ENCODE results near the gene TCEA3. TPM values are rescaled to one million over a fixed set of nuclear protein-coding genes. Genes with fewer than 3 reads are reported as not detected.
A peak's percentile ranks its signal among the peaks of the same experiment; 100 is the strongest.

The TCEA3 gene
- total and polyA plus RNA-seq, 2 of the 4 experiments (the other 2 are of a cell fraction), result 3.0 to 6.3 TPM

- POLR2A ChIA-PET (ENCODE audit: unreplicated experiment), result no interaction called here
- no peak overlapping the region for H3K9ac ChIP-seq (ENCODE audit: low read depth, low read length)
- WGBS, 2 experiments (ENCODE audit: extremely low coverage in 2 of 2, insufficient read length in 1 of 2), result 74% methylated on average over 4 of the region's 8 CpGs; no CpG with 5 or more reads in 1 of the 2 experiments
- no peak overlapping the region for H3K18ac ChIP-seq (ENCODE audit: low read depth, low read length)
- H2BK15ac ChIP-seq (ENCODE audit: low read depth, low read length), result no peak overlapping the region
- H3K4me2 ChIP-seq (ENCODE audit: low read depth, low read length), result no peak overlapping the region
- intact Hi-C loops (cut with micrococcal nuclease), result no loop called here
- H2AK5ac ChIP-seq (ENCODE audit: low read depth, low read length), result no peak overlapping the region
- H3K14ac ChIP-seq (replicated peaks; ENCODE audit: low read depth, low read length), result 0 out of 2 replicates have a peak overlapping the region, but pooled peaks have one; percentile 14
- peaks cover 3% of the 10 kb centered on the region; the same call in 1 of the 2 replicates for H4K20me1 ChIP-seq (ENCODE audit: insufficient read depth, low read length)
- peak overlapping the region; percentile 48 for H2AK9ac ChIP-seq (replicated peaks; ENCODE audit: low read depth, low read length, poor library complexity)
- H3K9me3 ChIP-seq (ENCODE audit: control insufficient read depth, insufficient read depth, low read length), result no peaks in the 10 kb centered on the region
- DNase-seq (no peak), ATAC-seq (ENCODE audit: low read depth) (no peak)
- H3K23ac ChIP-seq (ENCODE audit: low read depth, low read length), result no peak overlapping the region
- no peak overlapping the region for H2BK120ac ChIP-seq (ENCODE audit: low read depth, low read length)
- H4K91ac ChIP-seq (ENCODE audit: insufficient read depth, low read depth, low read length), result no peak overlapping the region
- H3K36me3 ChIP-seq (ENCODE audit: control insufficient read depth, insufficient read depth, low read length), result peaks cover 2% of the 10 kb centered on the region; the same call in 1 of the 2 replicates
- H3K4me3 ChIP-seq (ENCODE audit: insufficient read depth, low read depth, low read length), result no peak overlapping the region
- CTCF ChIA-PET, result no interaction called here
- dilution Hi-C loops (cut with HindIII; ENCODE audit: low sequenced_read_pairs, unreplicated experiment), result no loop called here
- no peak overlapping the region for H4K8ac ChIP-seq (ENCODE audit: low read depth in 2 of 2, low read length in 2 of 2)
- in situ Hi-C loops (cut with MboI; ENCODE audit: low sequenced_read_pairs), result no loop called here
- no peak overlapping the region for H4K5ac ChIP-seq (ENCODE audit: low read depth, low read length)
- no peak overlapping the region for H2BK20ac ChIP-seq (ENCODE audit: low read depth, low read length)
- H3K79me1 ChIP-seq (ENCODE audit: low read depth in 1 of 2, low read length in 2 of 2), result peaks cover 0 to 7% of the 10 kb centered on the region in 2 experiments; a peak in 1 of 4 replicates
- no peak overlapping the region for H2BK5ac ChIP-seq (ENCODE audit: low read depth, low read length, poor library complexity, severe bottlenecking)
- BruUV-seq (replicated peaks), result no TSS peak
- no peak overlapping the region for H3K27ac ChIP-seq (ENCODE audit: insufficient read depth, low read length)
- 0 out of 2 replicates have a peak overlapping the region, but pooled peaks have one; percentile 23 for H3K4ac ChIP-seq (ENCODE audit: low read depth, low read length)
- peaks cover 18% of the 10 kb centered on the region for H3K9me1 ChIP-seq (ENCODE audit: insufficient read depth, low read length)
- no peak overlapping the region for H3K56ac ChIP-seq (ENCODE audit: extremely low read depth, insufficient read depth, low read length)
- no peak for TF ChIP-seq RFX5 (IDR thresholded peaks at IDR 0.05; ENCODE audit: low read depth, low read length)
- no peak for TF ChIP-seq CEBPB (IDR thresholded peaks at IDR 0.05; ENCODE audit: low read depth, low read length)
- TF ChIP-seq RAD21 (IDR thresholded peaks at IDR 0.05; ENCODE audit: low read length), result no peak
- TF ChIP-seq NFE2L2 (IDR thresholded peaks at IDR 0.05; ENCODE audit: low read depth, low read length), result no peak
- TF ChIP-seq FOS (IDR thresholded peaks at IDR 0.05; ENCODE audit: low read depth, low read length), result no peak
- TF ChIP-seq USF2 (IDR thresholded peaks at IDR 0.05; ENCODE audit: low read depth, low read length), result no peak
- no peak for TF ChIP-seq MAFK (IDR thresholded peaks at IDR 0.05; ENCODE audit: low read depth, low read length)
- no peak for TF ChIP-seq CTCF (conservative IDR thresholded peaks at IDR 0.05; ENCODE audit: low read depth, low read length)
- TF ChIP-seq RCOR1 (IDR thresholded peaks at IDR 0.05; ENCODE audit: insufficient replicate concordance, low read length), result no peak
- TF ChIP-seq ELK1 (IDR thresholded peaks at IDR 0.05; ENCODE audit: borderline replicate concordance, low read depth, low read length), result no peak
- TF ChIP-seq POLR2A (IDR thresholded peaks at IDR 0.05; ENCODE audit: low read depth, low read length), result no peak
- no peak for TF ChIP-seq SMC3 (IDR thresholded peaks at IDR 0.05; ENCODE audit: low read depth, low read length)
- no peak for TF ChIP-seq BHLHE40 (IDR thresholded peaks at IDR 0.05; ENCODE audit: low read depth, low read length)
- TF ChIP-seq MXI1 (IDR thresholded peaks at IDR 0.05; ENCODE audit: borderline replicate concordance, low read depth, low read length), result no peak
- no peak for TF ChIP-seq MAZ (IDR thresholded peaks at IDR 0.05; ENCODE audit: borderline replicate concordance, low read depth, low read length)
- TF ChIP-seq CHD1 (IDR thresholded peaks at IDR 0.05; ENCODE audit: low read depth, low read length), result no peak
- no peak overlapping the region for H2AFZ ChIP-seq (replicated peaks; ENCODE audit: low read length, poor library complexity)
- peaks cover 22% of the 10 kb centered on the region for H3K4me1 ChIP-seq (ENCODE audit: control insufficient read depth, insufficient read depth, low read length)
- H3K27me3 ChIP-seq (ENCODE audit: control insufficient read depth, insufficient read depth, low read length), result no peaks in the 10 kb centered on the region
Observed at GRCh38 chr1:23407016-23407630, 17.4 kb downstream of the TCEA3 start.

Data from IMR-90 (cell line).